NOMO-1 treated with dmso at 0.1 percent for 144 hours (cell line): ENCODE data around the gene ADD3.
"Not testable (repeated sequence)": the region's sequence is repeated elsewhere in the genome, so short reads cannot be mapped to it uniquely, and the experiment has no call there.

Source experiments
- DNase-seq: peaks from one replicate; lab custom pipeline; 2025; ENCODE audit not compliant: unreplicated experiment; lab: John Stamatoyannopoulos, UW

ADD3 gene

GRCh38 chr10:110032801-110033700 lies 25.3 kb downstream of the ADD3 start:
- no peak for DNase-seq

GRCh38 chr10:110033701-110034235 lies 26.0 kb downstream of the ADD3 start:
- DNase-seq: no peak

GRCh38 chr10:110034596-110034995 lies 26.8 kb downstream of the ADD3 start:
- DNase-seq: no peak

GRCh38 chr10:110035070-110035921 lies 27.5 kb downstream of the ADD3 start:
- no peak for DNase-seq

GRCh38 chr10:110036640-110037039 lies 28.9 kb downstream of the ADD3 start:
- no peak for DNase-seq

GRCh38 chr10:110039254-110039653 lies 31.5 kb downstream of the ADD3 start:
- no peak for DNase-seq

GRCh38 chr10:110040108-110040507 lies 32.3 kb downstream of the ADD3 start:
- DNase-seq: no peak

- DNase-seq: no peak
These were observed 33.1 kb downstream of the ADD3 start for GRCh38 chr10:110040767-110041478.

GRCh38 chr10:110041479-110041829 lies 33.7 kb downstream of the ADD3 start:
- no peak for DNase-seq

- DNase-seq: no peak
These were observed 34.4 kb downstream of the ADD3 start for GRCh38 chr10:110042181-110042580.

GRCh38 chr10:110042891-110043290 lies 35.1 kb downstream of the ADD3 start:
- no peak for DNase-seq

- DNase-seq: no peak
These were observed 36.9 kb downstream of the ADD3 start for GRCh38 chr10:110044681-110045080.

- DNase-seq: no peak
These were observed 38.0 kb downstream of the ADD3 start for GRCh38 chr10:110045772-110046171.

GRCh38 chr10:110048145-110048544 lies 40.4 kb downstream of the ADD3 start:
- DNase-seq: not testable (repeated sequence)

- DNase-seq: no peak
These were observed 41.0 kb downstream of the ADD3 start for GRCh38 chr10:110048781-110049180.

GRCh38 chr10:110049889-110050591 lies 42.3 kb downstream of the ADD3 start:
- not testable (repeated sequence) for DNase-seq

GRCh38 chr10:110051487-110051886 lies 43.7 kb downstream of the ADD3 start:
- no peak for DNase-seq

GRCh38 chr10:110052916-110053315 lies 45.1 kb downstream of the ADD3 start:
- DNase-seq: no peak

GRCh38 chr10:110056822-110057221 lies 49.0 kb downstream of the ADD3 start:
- no peak for DNase-seq

- no peak for DNase-seq
These were observed 49.7 kb downstream of the ADD3 start for GRCh38 chr10:110057456-110057855.
